CD4-positive, alpha-beta T cell (primary cell): ENCODE data around the gene HDAC10. TPM values are rescaled to one million over a fixed set of nuclear protein-coding genes. Genes with fewer than 3 reads are reported as not detected.
"Not testable (repeated sequence)": the region's sequence is repeated elsewhere in the genome, so short reads cannot be mapped to it uniquely, and the experiment has no call there.

Experiments
- ATAC-seq: fragments of 200-7000 bp; cut with Tn5 transposase; one replicate; pipeline ENCODE4 v1.10.0; 2022; ENCODE audit warnings: mild to moderate bottlenecking; ENCODE audit not compliant: poor library complexity
- CTCF ChIA-PET: fragments of 350-600 bp; sonication (Branson Sonifier 250); formaldehyde crosslinking; loops from one replicate; lab custom pipeline; 2021; ENCODE audit warnings: antibody characterized with exemption, inconsistent platforms; lab: Charles Lee
- POLR2A ChIA-PET: fragments of 350-600 bp; sonication (Branson Sonifier 250); formaldehyde crosslinking; loops from one replicate; lab custom pipeline; 2021; ENCODE audit warnings: antibody characterized with exemption, inconsistent platforms; lab: Charles Lee
- DNase-seq, 14 experiments: peaks; one replicate each; pipeline ENCODE4 v3.0.0-alpha.2; 2013 to 2020; ENCODE audit warnings: mixed read lengths in 2 of 14
- H3K27ac ChIP-seq, 2 donors: one replicate each; pipeline versions ENCODE4 v1.5.1 to v1.7.0; 2013; ENCODE audit warnings: low read length in 2 of 2, low read depth in 1 of 2, mild to moderate bottlenecking in 1 of 2
- H3K27me3 ChIP-seq, 2 experiments: 1 replicate in 1 of 2; 2 replicates in 1 of 2; pipeline versions ENCODE4 v1.6.1 to v1.7.0; 2013; ENCODE audit warnings: low read length in 2 of 2, control low read depth in 1 of 2, mild to moderate bottlenecking in 1 of 2, moderate library complexity in 1 of 2; ENCODE audit not compliant: insufficient read depth in 2 of 2, control insufficient read depth in 1 of 2
- H3K36me3 ChIP-seq: one replicate; pipeline ENCODE4 v1.6.1; 2013; ENCODE audit warnings: low read length, control low read depth; ENCODE audit not compliant: insufficient read depth
- H3K4me1 ChIP-seq: one replicate; pipeline ENCODE4 v1.6.1; 2013; ENCODE audit warnings: low read length, control low read depth; ENCODE audit not compliant: insufficient read depth
- H3K4me3 ChIP-seq: one replicate; pipeline ENCODE4 v1.5.1; 2013; ENCODE audit warnings: mild to moderate bottlenecking, low read length, moderate library complexity
- H3K9me3 ChIP-seq, 2 experiments: 1 replicate in 1 of 2; 2 replicates in 1 of 2; pipeline versions ENCODE4 v1.6.1 to v1.7.0; 2013; ENCODE audit warnings: low read length in 2 of 2, mild to moderate bottlenecking in 2 of 2, control low read depth in 1 of 2, moderate library complexity in 1 of 2; ENCODE audit not compliant: control insufficient read depth in 1 of 2, insufficient read depth in 1 of 2
- H3K27ac Mint-ChIP-seq: one replicate; pipeline ENCODE4 v1.8.0; 2020; ENCODE audit warnings: mixed read lengths
- H3K27me3 Mint-ChIP-seq: one replicate; pipeline ENCODE4 v1.8.0; 2021; ENCODE audit warnings: mixed read lengths
- H3K36me3 Mint-ChIP-seq: one replicate; pipeline ENCODE4 v1.8.0; 2021; ENCODE audit warnings: low read depth, mixed read lengths
- H3K4me1 Mint-ChIP-seq: one replicate; pipeline ENCODE4 v1.8.0; 2021; ENCODE audit warnings: low read depth, mixed read lengths
- H3K4me3 Mint-ChIP-seq: one replicate; pipeline ENCODE4 v1.8.0; 2020; ENCODE audit warnings: mild to moderate bottlenecking, mixed read lengths
- H3K9me3 Mint-ChIP-seq: one replicate; pipeline ENCODE4 v1.8.0; 2020; ENCODE audit warnings: mixed read lengths
- intact Hi-C, 2 experiments: fragments of 100-400 bp; cut with DNase I in 1 of 2; cut with micrococcal nuclease in 1 of 2; formaldehyde crosslinking; loops; one replicate each; pipeline versions ENCODE4 v1.15.1 to v1.9.0; 2023 to 2025; cut with DNase I, micrococcal nuclease
- total RNA-seq, 174 experiments: library from RNA in 2 of 174; stranded (reverse) in 2 of 174; gene quantifications; one replicate each; pipeline ENCODE4 v1.2.3 and lab custom pipeline; 2021 to 2026
- TF ChIP-seq, protein P1 (sequence below): fragments of 200-600 bp; IDR thresholded peaks from one replicate; pipeline ENCODE4 v1.8.0; 2022; ENCODE audit warnings: antibody characterized with exemption, mild to moderate bottlenecking

HDAC10 gene
- total RNA-seq, 2 experiments from 2014 or later: 87.3 to 88.7 TPM

DNA sequence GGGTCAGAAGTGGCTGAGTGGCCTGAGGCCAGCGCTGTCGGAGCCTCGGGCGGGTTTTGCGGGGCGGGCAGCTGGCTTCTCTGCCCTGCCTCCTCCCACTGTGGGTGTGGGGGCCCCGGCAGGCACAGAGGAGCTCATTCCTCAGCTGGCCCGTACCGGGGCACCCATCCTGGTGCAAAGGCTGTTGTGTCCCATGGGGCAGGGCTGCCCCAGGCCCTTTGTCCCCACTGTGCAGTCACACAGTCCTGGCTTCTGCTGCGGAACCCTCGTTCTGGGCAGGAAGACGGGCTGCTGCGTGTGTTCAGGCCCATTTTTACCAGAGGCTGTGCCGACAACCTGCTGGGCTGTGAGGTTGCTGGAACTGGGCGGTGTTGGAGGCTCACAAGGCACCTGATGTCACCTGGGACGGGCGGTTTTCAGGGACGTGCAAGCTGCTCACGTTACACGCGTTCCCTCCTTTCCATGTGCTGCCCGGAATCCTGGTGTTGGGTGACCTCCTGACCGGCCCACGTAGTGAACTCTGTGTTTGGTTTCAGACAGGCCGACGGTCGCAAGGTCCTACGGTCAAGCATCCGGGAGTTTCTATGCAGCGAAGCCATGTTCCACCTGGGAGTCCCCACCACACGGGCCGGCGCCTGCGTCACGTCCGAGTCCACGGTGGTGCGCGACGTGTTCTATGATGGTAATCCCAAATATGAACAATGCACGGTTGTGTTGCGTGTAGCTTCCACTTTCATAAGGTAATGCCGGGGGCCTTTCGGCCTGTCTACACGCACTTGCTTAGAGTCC is 45.1 kb downstream of the HDAC10 start:
- H3K9me3 Mint-ChIP-seq: no peaks in the 10 kb centered on the region
- Histone ChIP-seq H3K27me3 (no peaks in the 10 kb centered on the region), H3K27ac (no peak overlapping the region), H3K4me3 (no peak overlapping the region), H3K36me3 (peaks cover 41% of the 10 kb centered on the region), H3K4me1 (peaks cover 33% of the 10 kb centered on the region), H3K9me3 (no peaks in the 10 kb centered on the region)
- H3K4me1 Mint-ChIP-seq: peaks cover 33% of the 10 kb centered on the region
- intact Hi-C loops: loop anchor here (5.0 to 10.0 kb wide), 4 partner anchors 34 to 371 kb away; partner anchors contain the start of gene PANX2 (in 1 of the 2)
- H3K27ac Mint-ChIP-seq: no peak overlapping the region
- H3K36me3 Mint-ChIP-seq: peaks cover 44% of the 10 kb centered on the region
- DNase-seq: no peak
- ChIA-PET POLR2A (interaction anchor here (1.0 to 1.7 kb wide), 3 partner anchors 14 to 19 kb away, joined by 3 to 9 read pairs (median 7); no protein-coding TSS in a partner anchor), CTCF (interaction anchor here (0.7 to 1.1 kb wide), 2 partner anchors 57 to 160 kb away, joined by 3 to 5 read pairs; no protein-coding TSS in a partner anchor)
- H3K4me3 Mint-ChIP-seq: no peak overlapping the region
- no peak for ATAC-seq
- TF ChIP-seq, protein P1, sequence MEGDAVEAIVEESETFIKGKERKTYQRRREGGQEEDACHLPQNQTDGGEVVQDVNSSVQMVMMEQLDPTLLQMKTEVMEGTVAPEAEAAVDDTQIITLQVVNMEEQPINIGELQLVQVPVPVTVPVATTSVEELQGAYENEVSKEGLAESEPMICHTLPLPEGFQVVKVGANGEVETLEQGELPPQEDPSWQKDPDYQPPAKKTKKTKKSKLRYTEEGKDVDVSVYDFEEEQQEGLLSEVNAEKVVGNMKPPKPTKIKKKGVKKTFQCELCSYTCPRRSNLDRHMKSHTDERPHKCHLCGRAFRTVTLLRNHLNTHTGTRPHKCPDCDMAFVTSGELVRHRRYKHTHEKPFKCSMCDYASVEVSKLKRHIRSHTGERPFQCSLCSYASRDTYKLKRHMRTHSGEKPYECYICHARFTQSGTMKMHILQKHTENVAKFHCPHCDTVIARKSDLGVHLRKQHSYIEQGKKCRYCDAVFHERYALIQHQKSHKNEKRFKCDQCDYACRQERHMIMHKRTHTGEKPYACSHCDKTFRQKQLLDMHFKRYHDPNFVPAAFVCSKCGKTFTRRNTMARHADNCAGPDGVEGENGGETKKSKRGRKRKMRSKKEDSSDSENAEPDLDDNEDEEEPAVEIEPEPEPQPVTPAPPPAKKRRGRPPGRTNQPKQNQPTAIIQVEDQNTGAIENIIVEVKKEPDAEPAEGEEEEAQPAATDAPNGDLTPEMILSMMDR: no peak
- H3K27me3 Mint-ChIP-seq: no peaks in the 10 kb centered on the region

DNA sequence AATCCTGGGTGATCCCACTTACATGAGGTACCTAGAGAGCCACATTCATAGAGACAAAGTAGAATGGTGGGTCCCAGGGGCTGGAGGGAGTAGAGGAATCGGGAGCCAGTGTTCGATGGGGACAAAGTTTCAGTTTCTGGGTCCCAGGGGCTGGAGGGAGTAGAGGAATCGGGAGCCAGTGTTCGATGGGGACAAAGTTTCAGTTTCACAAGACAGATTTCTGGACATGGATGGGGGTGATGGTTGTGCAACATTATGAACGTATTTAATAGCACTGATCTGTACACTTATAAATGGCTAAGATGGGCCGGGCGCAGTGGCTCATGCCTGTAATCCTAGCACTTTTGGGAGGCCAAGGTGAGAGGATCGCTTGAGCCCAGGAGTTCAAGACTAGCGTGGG is 46.1 kb downstream of the HDAC10 start:
- H3K4me1 ChIP-seq: peaks cover 30% of the 10 kb centered on the region
- peaks cover 42% of the 10 kb centered on the region for H3K36me3 Mint-ChIP-seq
- H3K9me3 ChIP-seq, H3K4me3 ChIP-seq, H3K4me3 Mint-ChIP-seq, H3K27me3 ChIP-seq, DNase-seq, H3K27ac Mint-ChIP-seq, ATAC-seq, POLR2A ChIA-PET, H3K27ac ChIP-seq, H3K9me3 Mint-ChIP-seq, H3K27me3 Mint-ChIP-seq: not testable (repeated sequence)
- intact Hi-C loops: loop anchor here (5.0 to 10.0 kb wide), 4 partner anchors 33 to 370 kb away; partner anchors contain the start of gene PANX2 (in 1 of the 2)
- H3K36me3 ChIP-seq: peaks cover 31% of the 10 kb centered on the region
- H3K4me1 Mint-ChIP-seq: peaks cover 32% of the 10 kb centered on the region
- CTCF ChIA-PET: interaction anchor here (4.2 kb wide), 1 partner anchor 14 kb away, joined by 13 read pairs; no protein-coding TSS in a partner anchor

DNA sequence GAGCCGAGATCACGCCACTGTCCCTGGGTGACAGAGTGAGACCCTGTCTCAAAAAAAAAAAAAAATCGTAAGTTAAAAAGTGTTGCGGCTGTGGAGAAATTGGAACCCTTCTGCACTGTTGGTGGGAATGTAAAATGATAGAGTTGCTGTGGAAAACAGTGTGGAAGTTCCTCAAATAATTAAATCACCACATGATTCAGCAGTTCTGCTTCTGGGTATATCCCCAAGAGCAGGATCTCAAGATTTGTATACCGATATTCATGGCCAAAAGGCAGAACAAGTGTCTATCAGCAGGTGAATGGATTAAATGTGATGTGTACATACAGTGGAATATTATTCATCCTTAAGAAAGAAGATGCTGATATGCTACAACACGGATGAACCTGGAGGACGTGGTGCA is 46.5 kb downstream of the HDAC10 start:
- no peak for ATAC-seq
- Mint-ChIP-seq H3K4me3 (no peak overlapping the region), H3K27me3 (no peaks in the 10 kb centered on the region), H3K36me3 (peaks cover 42% of the 10 kb centered on the region), H3K27ac (no peak overlapping the region), H3K4me1 (peaks cover 28% of the 10 kb centered on the region), H3K9me3 (no peaks in the 10 kb centered on the region)
- no peak overlapping the region for H3K27ac ChIP-seq
- no peak for DNase-seq
- no peaks in the 10 kb centered on the region for H3K9me3 ChIP-seq
- H3K4me1 ChIP-seq: peaks cover 30% of the 10 kb centered on the region
- no peaks in the 10 kb centered on the region for H3K27me3 ChIP-seq
- ChIA-PET CTCF (interaction anchor here (4.2 kb wide), 1 partner anchor 14 kb away, joined by 13 read pairs; no protein-coding TSS in a partner anchor), POLR2A (no interaction called here)
- TF ChIP-seq, protein P1: no peak
- peaks cover 30% of the 10 kb centered on the region for H3K36me3 ChIP-seq
- intact Hi-C loops: loop anchor here in 1 of 2 experiments (10.0 kb wide), 1 partner anchor 370 kb away; no protein-coding TSS in a partner anchor
- no peak overlapping the region for H3K4me3 ChIP-seq
